Keratinocyte (primary cell): ENCODE data around the gene KCNN3. TPM values are rescaled to one million over a fixed set of nuclear protein-coding genes. Genes with fewer than 3 reads are reported as not detected.

ENCODE experiments used
- DNase-seq: peaks from one replicate; pipeline ENCODE4 v3.0.0-alpha.2; 2011; ENCODE audit warnings: low read depth, missing footprints, low spot score
- FAIRE-seq: peaks from 2 replicates; lab custom pipeline; 2011; peaks lifted over from hg19 to GRCh38; lab: Jason Lieb, UNC
- H2AFZ ChIP-seq: 2 replicates; pipeline ENCODE4 v1.6.0; 2012; ENCODE audit warnings: low read length, control low read depth, inconsistent platforms; ENCODE audit not compliant: control insufficient read depth
- H3K27ac ChIP-seq: 2 replicates; pipeline ENCODE4 v1.5.1; 2011; ENCODE audit warnings: low read length; ENCODE audit not compliant: control insufficient read depth, insufficient read depth
- H3K27me3 ChIP-seq: 3 replicates; pipeline ENCODE4 v1.6.0; 2011; ENCODE audit warnings: low read length; ENCODE audit not compliant: control insufficient read depth, insufficient read depth; ENCODE audit errors: extremely low read depth
- H3K36me3 ChIP-seq, 2 experiments: 2 replicates in 1 of 2; 3 replicates in 1 of 2; pipeline ENCODE4 v1.5.1; 2011; ENCODE audit warnings: low read length in 2 of 2, mild to moderate bottlenecking in 1 of 2; ENCODE audit not compliant: control insufficient read depth in 2 of 2, insufficient read depth in 2 of 2; ENCODE audit errors: extremely low read depth in 1 of 2
- H3K4me1 ChIP-seq: 3 replicates; pipeline ENCODE4 v1.5.1; 2011; ENCODE audit warnings: low read length; ENCODE audit not compliant: control insufficient read depth, insufficient read depth; ENCODE audit errors: extremely low read depth
- H3K4me2 ChIP-seq: 3 replicates; pipeline ENCODE4 v1.6.0; 2011; ENCODE audit warnings: low read depth, low read length; ENCODE audit not compliant: control insufficient read depth, insufficient read depth; ENCODE audit errors: extremely low read depth
- H3K4me3 ChIP-seq, 3 experiments: fragments of 200-600 bp in 1 of 3; sonication (generic) in 1 of 3; 2 replicates in 2 of 3; 3 replicates in 1 of 3; pipeline ENCODE4 v1.5.1; 2011 to 2016; ENCODE audit warnings: low read length in 3 of 3, mild to moderate bottlenecking in 3 of 3, control low read depth in 2 of 3, inconsistent platforms in 1 of 3, low read depth in 1 of 3, mixed read lengths in 1 of 3, mixed run types in 1 of 3, moderate library complexity in 1 of 3; ENCODE audit not compliant: control insufficient read depth in 2 of 3, insufficient read depth in 2 of 3; ENCODE audit errors: extremely low read depth in 1 of 3
- H3K79me2 ChIP-seq: 2 replicates; pipeline ENCODE4 v1.6.0; 2012; ENCODE audit warnings: low read length; ENCODE audit not compliant: control insufficient read depth, insufficient read depth
- H3K9ac ChIP-seq: 3 replicates; pipeline ENCODE4 v1.6.0; 2011; ENCODE audit warnings: low read length; ENCODE audit not compliant: control insufficient read depth, insufficient read depth; ENCODE audit errors: extremely low read depth
- H3K9me1 ChIP-seq: 3 replicates; pipeline ENCODE4 v1.6.0; 2011; ENCODE audit warnings: low read length; ENCODE audit not compliant: control insufficient read depth, insufficient read depth; ENCODE audit errors: extremely low read depth
- H3K9me3 ChIP-seq: 2 replicates; pipeline ENCODE4 v1.5.1; 2012; ENCODE audit warnings: low read depth, low read length; ENCODE audit not compliant: control insufficient read depth
- H4K20me1 ChIP-seq: 3 replicates; pipeline ENCODE4 v1.6.0; 2011; ENCODE audit warnings: low read length; ENCODE audit not compliant: control insufficient read depth, insufficient read depth; ENCODE audit errors: extremely low read depth
- CTCF ChIP-seq, 3 experiments: IDR thresholded peaks in 1 of 3; conservative IDR thresholded peaks in 1 of 3; optimal IDR thresholded peaks in 1 of 3; 2 replicates in 2 of 3; 3 replicates in 1 of 3; pipeline versions ENCODE3 to v1.5.1; 2011; ENCODE audit warnings: low read length in 3 of 3, mild to moderate bottlenecking in 3 of 3, moderate library complexity in 2 of 3, control low read depth in 1 of 3, inconsistent platforms in 1 of 3; ENCODE audit not compliant: insufficient read depth in 2 of 3; ENCODE audit errors: extremely low read depth in 1 of 3
- EZH2 ChIP-seq: IDR thresholded peaks from one replicate; pipeline ENCODE4 v1.6.1; 2012; ENCODE audit warnings: inconsistent platforms, mild to moderate bottlenecking, low read length, moderate library complexity
- dilution Hi-C: fragments of 300-500 bp; cut with MboI; formaldehyde crosslinking; loops from one replicate; pipeline ENCODE4 v1.7.0; 2020; ENCODE audit warnings: low sequenced_read_pairs; ENCODE audit not compliant: extremely low pct_ligation_motif_present
- polyA plus RNA-seq, 5 experiments: library from polyadenylated mRNA; depleted of rRNA in 3 of 5; stranded (reverse) in 3 of 5; stranded (forward) in 1 of 5; unstranded in 1 of 5; fragments of >200 nt; gene quantifications; 1 replicate in 1 of 5; 2 replicates in 3 of 5; 3 replicates in 1 of 5; pipeline versions ENCODE4 v1.2.1 to v1.2.3, GENCODE V29; 2011 to 2012; ENCODE audit warnings: missing spikeins in 2 of 5, low read depth in 1 of 5, low replicate concordance in 1 of 5

Gene KCNN3
- polyA plus RNA-seq, 1 donor (not counting 4 experiments of a cell fraction or from before 2014, with no cell fraction given): 0.05 TPM

- no peak overlapping the region for H2AFZ ChIP-seq
- FAIRE-seq: no peak
- no peaks in the 10 kb centered on the region for H3K9me1 ChIP-seq
- H3K9ac ChIP-seq: no peak overlapping the region
- H3K4me3 ChIP-seq: no peak overlapping the region
- H3K36me3 ChIP-seq: no peaks in the 10 kb centered on the region
- peaks cover 5% of the 10 kb centered on the region for H3K27me3 ChIP-seq
- H3K4me2 ChIP-seq: no peak overlapping the region
- peak overlapping the region; percentile 10 for H3K27ac ChIP-seq
- H4K20me1 ChIP-seq: no peaks in the 10 kb centered on the region
- dilution Hi-C loops: no loop called here
- H3K79me2 ChIP-seq: no peaks in the 10 kb centered on the region
- no peak for DNase-seq
- H3K9me3 ChIP-seq: no peaks in the 10 kb centered on the region
- TF ChIP-seq CTCF (optimal IDR thresholded peaks at IDR 0.05 in 1 of 3, IDR thresholded peaks at IDR 0.05 in 1 of 3, conservative IDR thresholded peaks at IDR 0.05 in 1 of 3; ENCODE audit: extremely low read depth in 1 of 3, insufficient read depth in 2 of 3, low read length in 3 of 3) (no peak), EZH2 (no peak)
- H3K4me1 ChIP-seq: peaks cover 18% of the 10 kb centered on the region
Observed at GRCh38 chr1:154730986-154731489, 139.0 kb downstream of the KCNN3 start.

GRCh38 chr1:154730259-154730658 lies 139.8 kb downstream of the KCNN3 start:
- H3K79me2 ChIP-seq: no peaks in the 10 kb centered on the region
- no peaks in the 10 kb centered on the region for H4K20me1 ChIP-seq
- H3K27ac ChIP-seq: peak overlapping the region; percentile 10
- peak overlapping the region; percentile 4 for H3K4me2 ChIP-seq
- dilution Hi-C loops: no loop called here
- H3K4me3 ChIP-seq: no peak overlapping the region
- FAIRE-seq: peak; percentile 73
- TF ChIP-seq EZH2 (no peak), CTCF (optimal IDR thresholded peaks at IDR 0.05 in 1 of 3, IDR thresholded peaks at IDR 0.05 in 1 of 3, conservative IDR thresholded peaks at IDR 0.05 in 1 of 3; ENCODE audit: extremely low read depth in 1 of 3, insufficient read depth in 2 of 3, low read length in 3 of 3) (no peak)
- H3K9me1 ChIP-seq: no peaks in the 10 kb centered on the region
- no peaks in the 10 kb centered on the region for H3K36me3 ChIP-seq
- H2AFZ ChIP-seq: no peak overlapping the region
- no peak overlapping the region for H3K9ac ChIP-seq
- no peaks in the 10 kb centered on the region for H3K9me3 ChIP-seq
- peaks cover 5% of the 10 kb centered on the region for H3K27me3 ChIP-seq
- peak; percentile 7 for DNase-seq
- H3K4me1 ChIP-seq: peaks cover 18% of the 10 kb centered on the region
